GM21825 (cell line): ENCODE results near the gene ADSS1.

Source experiments
- ATAC-seq: cut with Tn5 transposase; IDR thresholded peaks from one replicate; pipeline ENCODE4 v1.9.1; 2021; ENCODE audit warnings: mild to moderate bottlenecking, moderate library complexity; ENCODE audit not compliant: unreplicated experiment

The ADSS1 gene

DNA sequence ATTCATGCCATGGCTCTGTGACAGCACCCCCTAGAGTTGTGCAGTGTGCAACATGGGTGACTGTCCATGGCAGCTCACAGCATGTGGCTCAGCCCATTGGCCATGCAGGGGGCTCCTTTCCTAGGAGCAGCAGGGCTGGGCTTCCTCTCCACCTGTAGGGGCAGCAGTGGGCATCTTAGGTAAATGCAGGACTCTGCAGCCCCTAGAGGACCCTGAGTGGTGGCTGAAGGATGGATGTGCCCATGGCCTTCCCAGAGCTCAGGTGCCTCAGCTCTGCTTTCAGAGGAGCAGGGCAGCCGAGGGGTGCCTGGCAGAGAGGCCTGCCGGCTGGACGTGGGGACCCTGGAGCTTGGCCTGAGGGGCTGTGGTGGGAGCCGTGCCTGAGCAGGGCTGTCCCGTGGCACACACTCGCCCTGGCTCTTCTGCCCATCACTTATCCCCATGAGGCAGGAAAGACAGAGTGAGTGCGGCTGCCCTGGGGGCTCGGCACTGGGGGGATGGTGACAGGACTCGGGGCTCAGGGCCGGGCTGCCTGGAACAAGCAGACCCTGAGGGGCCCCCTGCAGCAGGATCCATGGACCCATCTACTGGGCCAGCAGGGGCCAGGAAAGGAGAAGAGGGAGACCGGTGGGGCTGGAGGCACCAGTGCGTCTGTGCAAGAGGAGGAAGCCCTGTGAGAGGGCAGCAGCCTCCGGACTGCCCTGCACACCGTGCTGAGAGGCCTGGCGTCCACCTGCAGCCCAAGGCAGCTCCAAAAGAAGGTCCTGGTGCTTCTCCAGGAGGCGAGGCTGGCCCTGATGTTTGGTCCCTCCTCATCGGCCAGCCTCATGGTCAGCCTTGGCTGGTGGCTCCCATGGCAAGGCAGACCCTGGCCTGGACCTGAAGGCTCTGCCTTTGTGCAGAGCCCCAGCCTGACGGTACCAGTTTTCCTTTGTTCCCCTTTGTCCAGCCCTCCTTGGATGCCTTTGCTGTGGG, 7.6 kb downstream of the ADSS1 start:
- no peak for ATAC-seq

DNA sequence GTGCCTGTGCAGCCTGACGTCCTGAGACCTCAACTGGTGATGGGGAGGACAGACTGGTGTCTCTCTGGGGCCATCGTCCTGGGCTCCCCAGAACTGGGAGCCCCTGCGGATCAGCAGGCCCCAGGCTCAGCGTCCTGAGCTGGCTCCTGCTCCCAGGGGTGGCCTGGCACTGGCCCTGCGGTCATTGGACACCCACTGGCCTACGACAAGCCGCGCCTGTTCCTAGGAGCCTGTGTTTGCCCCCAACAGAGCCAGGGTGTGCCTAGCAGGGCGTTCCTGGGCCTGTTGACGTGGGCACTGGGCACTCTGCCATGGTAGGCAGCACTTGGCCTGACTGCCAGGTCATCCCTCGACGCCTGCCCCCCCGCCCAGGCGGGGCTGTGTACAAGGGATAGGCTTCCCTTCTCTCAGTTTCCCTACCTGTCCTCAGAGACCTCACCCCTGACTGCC, 8.4 kb downstream of the ADSS1 start:
- ATAC-seq = no peak

DNA sequence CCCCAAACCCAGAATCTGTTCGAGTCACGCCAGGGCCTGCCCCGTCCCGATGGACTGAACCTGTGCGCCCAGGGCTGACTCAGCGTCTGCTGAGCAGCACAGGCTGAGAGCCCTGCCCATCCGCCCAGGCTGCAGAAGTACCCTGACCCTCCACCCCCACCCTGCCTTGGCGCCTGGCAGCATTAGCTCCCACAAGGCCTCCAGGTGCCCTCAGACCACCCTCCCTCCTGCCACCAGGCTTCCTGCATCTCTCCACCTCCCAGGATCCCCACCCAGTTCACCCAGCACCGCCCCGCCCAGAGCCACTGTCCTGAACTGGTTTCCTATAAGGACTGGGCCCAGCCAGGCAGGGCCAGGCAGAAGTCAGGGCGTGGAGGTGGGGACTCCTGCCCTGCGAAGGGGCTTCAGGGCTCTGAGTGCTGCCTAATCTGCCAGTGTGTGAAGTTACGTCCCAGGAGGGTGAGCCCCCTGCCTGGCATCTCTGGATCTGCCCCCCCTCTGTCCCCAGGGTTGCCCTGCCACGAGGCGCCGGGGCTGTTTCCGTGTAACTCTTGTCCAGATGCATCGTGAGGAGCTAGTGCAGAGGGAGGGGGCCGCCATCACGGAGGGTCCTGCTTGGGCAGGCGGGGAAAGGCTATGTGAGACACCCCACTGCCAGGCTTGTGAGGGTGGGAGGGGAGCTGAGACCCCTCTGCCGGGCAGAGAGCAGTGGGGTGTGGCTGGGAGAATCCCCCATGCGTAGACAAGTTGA, 9.1 kb downstream of the ADSS1 start:
- ATAC-seq = no peak

DNA sequence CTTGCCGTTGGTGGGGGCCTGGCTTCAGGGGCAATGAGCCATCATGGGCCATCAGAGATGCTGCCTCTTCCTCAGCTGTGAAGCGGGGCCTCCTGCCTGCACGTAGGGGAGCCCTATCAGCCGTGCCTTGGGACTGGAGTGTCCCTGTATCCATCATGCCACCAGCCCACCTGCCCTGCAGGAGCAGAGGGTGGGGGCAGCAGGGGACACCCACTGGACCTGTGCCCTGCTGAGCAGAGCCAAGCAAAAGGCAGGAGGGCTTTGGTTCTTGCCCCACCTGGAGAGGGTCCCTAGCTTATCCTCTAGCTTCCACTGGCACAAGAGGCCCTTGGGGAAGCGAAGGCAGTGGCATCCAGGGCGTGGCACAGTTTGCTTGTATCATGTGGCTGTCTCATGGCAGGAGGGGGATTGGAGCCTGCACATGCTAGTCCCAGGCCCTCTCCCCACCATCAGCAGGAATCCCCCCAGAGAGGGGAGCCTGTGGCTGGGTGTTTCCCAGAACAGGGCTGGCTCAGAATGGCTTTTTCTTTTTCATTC, 10.1 kb downstream of the ADSS1 start:
- no peak for ATAC-seq

DNA sequence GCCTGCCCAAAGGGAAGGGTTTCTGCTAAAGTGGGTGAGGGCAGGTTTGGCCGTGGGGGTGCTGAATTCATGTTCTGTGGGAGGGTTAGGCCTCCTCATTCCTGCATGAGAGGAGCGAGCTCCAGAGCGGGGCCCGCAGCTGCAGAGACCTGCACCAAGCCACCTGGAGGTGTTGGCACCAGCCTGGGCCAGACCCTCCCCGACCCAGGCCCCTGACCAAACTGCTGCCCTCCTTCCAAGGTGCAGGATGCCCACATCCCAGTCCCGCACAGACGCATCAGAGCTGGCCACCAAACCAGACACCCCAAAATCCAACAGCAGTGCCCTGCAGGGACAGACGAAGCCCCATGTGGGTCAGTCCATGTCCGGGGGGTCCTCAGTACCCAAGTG, 10.6 kb downstream of the ADSS1 start:
- ATAC-seq = no peak

DNA sequence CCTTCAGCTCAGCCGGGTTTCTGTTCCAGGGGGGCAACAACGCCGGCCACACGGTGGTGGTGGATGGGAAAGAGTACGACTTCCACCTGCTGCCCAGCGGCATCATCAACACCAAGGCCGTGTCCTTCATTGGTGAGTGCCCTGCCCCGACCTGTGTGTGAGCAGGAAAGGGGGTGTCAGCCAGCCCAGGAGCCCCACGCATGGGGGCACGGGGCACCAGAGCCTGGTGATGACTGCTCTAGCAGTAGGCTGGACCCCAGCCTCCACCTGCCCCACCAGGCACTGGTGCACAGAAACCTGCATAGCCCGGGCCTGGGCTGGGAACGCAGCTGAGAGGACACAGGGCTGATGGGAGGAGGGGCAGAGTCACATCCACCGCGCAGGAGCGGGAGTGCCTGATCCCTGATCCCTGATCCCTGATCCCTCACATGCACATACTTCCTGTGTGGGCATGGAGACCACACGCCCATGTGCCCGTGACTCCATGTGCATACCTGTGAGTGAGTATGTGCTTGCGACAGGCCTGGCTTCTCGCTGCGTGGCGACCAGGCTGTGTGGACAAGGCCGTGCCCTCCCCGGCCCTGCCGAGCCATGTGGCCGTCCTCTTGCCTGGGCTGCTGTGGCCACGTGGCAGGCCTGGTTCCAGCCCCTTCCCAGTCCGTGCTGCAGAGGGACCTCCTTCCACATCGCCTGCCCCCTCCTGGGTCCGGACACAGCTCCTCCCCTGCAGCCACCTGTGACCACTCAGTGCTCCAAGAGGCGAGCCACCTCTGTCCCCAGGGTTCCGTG, 11.2 kb downstream of the ADSS1 start:
- ATAC-seq = no peak

DNA sequence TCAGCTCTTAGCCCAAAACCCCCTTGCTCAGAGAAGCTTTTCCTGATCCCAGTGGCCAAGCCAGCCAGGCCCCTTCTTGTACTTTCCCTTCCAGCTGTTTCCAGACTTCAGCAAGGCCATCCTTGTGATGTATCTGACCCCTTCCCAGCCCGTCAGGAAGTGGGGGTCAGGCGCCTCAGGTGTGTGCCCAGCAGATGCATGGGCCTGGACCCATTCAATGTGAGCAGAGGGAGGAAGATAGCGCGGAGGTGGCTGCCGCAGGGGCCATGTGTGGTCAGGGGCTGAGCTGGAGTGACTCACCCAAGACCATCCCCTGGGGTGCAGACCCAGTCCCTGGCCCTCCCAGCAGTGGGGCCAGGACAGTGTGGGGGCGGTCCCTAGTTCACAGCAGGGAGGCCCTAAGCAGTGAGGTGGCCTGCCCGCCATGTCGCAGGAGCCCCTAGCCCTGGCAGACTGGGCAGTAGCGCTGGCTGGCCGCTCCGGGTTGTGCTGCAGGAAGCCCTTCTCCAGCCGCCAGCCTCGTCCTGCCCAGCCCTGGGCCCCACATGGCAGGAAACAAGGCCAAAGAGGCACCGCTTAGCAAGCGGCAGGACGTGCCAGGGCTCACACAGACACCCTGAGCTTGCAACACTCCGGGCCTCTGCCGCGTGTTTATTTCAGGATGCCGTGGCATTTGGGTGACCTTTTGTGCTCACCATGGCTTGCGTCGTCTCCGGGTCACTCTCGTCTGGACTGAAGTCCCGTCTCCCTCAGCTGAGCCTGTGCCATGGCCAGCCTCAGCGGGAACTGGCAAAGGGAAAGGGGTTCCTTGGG, 12.0 kb downstream of the ADSS1 start:
- no peak for ATAC-seq

DNA sequence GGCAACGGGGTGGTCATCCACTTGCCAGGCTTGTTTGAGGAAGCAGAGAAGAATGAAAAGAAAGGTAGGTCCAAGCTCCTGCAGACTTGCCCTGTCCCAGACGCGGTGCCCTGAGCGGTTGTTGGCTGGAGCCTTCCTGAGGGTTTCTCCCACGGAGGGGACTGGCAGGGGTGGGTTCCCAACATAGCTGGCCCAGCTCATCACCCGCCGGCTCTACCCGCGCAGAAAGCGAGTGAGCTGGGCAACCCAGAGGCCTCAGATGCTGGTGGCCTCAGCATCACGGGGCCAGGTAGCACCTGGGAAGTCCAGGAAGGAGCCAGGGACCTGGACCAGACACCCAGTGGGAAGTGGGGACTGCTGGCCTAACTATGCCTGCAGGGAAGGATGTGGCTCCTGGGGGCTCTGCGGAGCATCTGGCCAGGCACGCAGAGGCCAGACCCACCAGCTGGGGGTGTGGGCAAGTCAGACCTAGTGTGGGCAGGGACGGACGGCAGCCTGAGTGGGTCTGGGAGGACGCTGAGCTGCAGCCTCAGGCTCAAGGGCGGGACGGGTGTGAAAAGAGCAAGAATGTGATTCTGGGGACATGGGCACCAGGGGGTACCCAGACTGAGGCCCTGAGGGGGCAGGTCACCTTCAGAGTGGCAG, 14.5 kb downstream of the ADSS1 start:
- ATAC-seq = no peak

DNA sequence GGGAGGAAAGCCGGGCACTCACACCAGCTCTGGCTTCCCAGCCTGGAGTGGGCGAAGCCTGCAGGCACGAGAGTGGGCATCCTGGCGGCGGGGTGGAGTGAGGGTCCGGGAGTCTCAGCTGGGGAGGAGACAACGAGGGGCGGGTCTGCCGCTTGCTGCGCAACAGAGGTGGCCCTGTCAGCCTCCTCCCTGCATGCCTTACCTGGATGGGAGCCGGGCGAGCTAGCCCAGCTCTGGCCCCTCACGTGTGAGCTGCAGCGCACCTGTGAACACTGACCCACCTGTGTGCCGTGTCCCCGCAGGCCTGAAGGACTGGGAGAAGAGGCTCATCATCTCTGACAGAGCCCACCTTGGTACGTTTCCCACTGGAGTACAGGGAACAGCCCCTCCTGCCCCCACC, 15.0 kb downstream of the ADSS1 start:
- ATAC-seq = no peak

DNA sequence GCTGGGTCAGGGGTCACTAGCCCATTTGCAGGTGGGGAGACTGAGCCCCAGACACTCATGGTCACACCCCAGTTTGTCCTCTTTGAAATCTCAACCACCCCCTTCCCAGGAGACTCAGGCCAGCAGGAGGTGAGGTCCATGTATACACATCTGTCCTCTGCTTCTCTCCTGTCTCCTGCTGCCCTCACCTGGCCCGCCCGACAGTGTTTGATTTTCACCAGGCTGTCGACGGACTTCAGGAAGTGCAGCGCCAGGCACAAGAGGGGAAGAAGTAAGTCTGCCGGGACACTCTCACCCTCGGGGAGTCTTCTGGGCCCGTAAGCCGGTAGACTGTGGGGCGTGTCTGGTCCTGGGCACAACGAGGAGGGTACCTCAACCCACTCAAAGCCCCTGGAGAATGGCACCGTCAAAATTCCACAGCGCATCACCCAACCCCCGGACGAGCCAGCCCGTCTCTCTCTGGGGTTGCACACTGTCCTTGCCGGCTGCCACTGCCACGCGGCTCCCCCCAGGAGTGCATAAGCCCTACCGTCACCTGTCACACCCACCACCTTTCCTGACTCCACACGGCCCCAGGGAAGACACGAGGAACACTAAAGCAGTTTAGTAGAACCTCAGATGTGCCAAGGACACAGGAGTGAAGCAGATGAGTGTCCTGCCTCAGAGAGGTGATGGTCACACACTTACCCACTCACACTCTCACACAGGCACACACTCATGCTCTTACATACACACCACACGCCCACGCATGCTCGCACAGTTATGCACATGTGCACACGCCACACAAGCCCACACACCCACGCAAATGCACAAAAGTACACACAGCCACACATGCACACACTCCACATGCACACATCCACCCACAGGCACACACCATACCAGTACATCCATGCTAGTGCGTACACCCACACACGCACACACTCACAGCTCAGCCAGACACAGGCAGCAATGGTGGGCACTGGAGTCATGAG, 15.8 kb downstream of the ADSS1 start:
- no peak for ATAC-seq

DNA sequence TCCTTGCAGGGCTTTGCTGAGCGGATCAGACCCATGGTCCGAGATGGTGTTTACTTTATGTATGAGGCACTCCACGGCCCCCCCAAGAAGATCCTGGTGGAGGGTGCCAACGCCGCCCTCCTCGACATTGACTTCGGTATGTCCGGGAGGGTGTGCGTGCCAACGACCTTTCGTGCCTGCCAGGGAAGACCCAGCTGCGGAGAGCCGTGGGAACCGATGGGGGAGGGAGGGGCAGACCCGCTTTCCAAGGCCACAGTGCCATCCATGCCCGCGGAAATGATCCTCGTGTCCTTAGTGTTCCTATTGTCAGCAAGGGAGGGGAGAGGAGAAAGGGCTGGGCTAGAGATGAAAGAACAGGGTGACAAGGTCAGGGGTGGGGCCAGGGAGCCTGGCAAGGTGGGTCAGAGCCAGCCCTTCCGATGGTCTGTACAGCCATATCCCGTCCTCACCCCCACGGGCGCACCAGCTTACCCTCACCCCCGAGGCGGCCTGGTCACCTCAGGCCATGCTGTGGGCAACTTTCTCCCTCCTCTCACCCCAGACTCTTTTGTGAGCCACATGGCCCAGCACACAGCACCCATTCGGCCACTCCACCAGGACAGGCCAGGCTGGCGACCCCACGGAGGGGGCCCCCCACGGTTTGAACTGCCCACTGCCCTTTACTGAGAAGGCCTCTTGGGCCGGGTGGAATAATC, 17.2 kb downstream of the ADSS1 start:
- no peak for ATAC-seq

DNA sequence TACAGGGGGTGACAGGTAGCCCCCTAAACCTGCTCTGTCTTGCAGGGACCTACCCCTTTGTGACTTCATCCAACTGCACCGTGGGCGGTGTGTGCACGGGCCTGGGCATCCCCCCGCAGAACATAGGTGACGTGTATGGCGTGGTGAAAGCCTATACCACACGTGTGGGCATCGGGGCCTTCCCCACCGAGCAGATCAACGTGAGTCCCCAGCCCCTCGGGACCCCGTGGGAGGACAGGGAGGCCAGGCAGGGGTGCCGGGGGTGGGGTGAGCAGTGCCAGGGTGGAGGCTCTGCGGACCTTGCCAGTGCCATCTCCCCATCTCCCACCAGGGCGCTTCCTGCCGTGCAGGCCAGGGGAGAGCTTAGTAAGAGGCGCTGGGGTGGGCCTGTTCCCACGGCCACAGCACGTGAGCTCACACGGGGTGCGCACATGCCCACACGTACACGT, 17.8 kb downstream of the ADSS1 start:
- no peak for ATAC-seq

DNA sequence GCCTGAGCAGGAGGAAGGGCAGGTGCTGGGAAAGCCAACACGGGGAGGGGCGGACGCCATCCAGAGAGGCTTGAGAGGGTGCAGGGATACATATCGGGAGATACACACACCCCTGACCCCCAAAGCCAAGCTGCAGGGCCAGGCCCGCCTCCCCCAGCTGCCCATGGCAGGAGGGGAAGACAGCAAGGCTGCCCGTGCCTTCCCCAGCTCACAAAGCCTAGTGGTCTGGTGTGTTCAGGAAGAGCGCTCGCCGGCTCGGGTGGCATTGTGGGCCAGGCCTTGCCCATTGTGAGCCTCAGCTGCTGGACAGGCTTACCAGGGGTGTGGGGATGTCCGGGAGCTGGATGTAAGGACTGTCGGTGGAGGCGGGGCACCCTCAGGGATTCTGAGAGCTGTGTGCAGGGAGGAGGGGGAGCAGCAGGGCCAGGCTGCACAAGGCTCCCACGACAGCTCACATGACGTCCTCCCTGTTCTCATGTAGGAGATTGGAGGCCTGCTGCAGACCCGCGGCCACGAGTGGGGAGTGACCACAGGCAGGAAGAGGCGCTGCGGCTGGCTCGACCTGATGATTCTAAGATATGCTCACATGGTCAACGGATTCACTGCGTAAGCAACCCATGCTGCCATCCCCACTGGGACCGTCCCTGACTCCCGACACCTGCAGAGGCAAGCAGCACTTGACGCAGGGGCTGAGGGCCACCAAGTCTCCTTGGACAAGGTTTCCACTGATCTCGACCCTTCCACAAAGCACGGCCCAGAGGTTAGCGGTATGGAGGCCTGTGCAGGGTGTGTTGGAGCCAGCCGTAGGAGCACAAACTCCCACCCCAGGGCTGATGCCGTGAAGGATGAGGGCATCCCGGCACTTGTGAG, 18.8 kb downstream of the ADSS1 start:
- ATAC-seq = no peak

DNA sequence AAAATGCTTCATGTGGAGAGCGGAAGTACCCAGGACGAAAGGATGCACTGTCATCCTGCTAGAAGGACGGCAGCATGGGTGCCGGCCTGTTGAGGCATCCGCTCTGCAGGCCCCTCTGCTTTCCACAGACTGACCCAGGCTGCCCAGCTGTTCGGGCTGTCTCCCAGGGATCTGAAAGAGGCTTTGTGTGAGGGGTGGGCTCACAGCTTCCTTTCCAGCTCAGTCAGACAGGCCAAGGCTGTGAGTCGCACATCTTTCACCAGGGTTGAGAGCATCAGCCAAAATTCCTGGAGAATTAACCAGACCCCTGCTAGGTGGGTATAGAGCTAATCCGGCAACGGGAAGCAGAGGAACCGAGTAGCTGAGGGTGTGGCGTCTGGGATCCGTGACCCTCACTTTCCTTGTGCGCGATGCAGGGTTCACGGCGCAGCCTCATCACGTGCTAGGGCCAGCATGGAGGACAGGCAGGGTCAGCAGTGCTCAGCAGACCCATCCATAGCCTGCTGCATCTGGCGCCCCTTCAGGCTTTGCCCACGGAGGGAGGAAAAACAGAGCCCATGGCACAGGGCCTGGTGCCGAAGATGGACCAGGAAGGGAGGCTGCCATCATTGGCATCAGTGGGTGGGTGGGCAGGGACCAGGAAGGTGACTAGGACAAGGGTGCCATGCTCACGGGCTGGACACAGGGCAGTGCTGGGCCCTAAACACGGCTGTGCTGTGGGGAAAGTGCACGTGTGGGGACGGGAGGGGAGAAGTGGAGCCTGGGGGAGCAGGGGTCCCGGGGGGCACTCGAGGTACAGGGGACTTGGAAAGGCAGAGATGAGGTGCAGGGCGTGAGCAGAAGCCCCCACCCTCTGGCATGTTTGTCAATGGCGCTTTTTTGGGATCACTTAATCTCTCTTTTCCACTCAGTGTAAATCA, 19.7 kb downstream of the ADSS1 start:
- no peak for ATAC-seq

DNA sequence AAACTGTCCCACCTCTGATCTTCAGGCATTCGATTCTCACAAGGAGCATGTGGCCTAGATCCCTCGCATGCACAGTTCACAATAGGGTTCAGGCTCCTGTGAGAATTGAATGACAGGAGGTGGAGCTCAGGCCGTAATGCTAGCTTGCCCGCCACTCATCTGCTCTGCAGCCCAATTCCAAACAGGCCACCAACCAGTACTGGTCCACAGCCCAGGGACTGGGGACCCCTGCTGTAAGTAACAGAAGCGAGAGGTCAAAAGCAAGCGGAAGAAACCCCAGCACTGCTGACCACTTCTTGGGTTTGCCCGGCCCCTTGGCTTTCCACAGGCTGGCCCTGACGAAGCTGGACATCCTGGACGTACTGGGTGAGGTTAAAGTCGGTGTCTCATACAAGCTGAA, 20.5 kb downstream of the ADSS1 start:
- ATAC-seq = no peak

DNA sequence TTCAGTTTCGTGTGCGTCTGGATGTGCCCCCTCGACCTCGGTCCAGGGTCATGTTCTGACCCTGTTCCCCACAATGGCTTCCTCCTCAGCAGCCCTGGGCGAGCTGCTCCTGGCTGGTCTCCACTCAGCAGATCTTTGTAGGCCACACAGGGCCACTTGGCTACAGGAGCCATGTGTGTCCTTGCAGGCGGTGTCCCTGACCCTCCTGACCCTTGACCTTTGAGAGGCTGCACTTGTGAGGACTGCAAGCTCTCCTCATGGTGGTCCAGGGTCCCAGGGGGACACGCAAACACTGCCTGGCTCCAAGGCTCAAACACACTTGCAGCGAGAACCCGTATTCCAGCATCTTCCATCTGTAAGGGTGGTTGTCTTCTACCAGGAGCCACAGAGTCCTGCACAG, 21.4 kb downstream of the ADSS1 start:
- ATAC-seq = no peak
